Measurements from ENCODE around the gene DPYD.

DPYD gene

DNA sequence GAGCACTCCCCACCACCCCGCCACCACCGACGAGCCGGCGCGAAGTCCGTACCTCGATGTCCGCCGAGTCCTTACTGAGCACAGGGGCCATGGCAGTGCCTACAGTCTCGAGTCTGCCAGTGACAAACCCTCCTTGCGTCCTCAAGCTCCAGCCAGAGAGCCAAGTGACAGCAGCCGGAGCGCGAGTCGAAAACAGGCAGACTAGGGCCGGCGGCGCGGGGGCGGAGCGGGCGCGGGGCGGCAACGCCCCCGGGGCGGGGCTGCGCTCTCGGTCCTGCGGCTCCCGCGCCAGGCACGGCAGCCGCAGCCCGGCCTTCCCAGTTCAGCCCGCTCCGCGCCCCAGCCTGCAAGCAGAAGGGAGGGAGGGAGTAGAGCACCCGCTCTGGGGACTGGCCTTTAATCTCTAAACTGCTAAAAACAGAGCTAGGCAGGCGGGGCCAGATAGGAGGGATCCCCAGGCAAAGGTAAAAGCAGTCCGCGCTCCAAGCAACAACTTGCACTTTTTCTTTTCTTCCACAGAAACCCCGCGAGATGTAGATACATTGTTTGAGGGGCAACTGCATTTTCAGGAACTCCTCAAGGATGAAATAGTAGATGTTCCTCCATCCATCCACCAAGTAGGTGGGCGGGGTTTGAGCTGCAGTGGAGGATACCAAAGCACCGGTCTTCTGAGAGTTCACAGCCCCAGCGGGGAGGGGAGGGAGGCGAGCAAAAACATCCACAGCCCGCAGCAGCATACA, at the start of gene DPYD:
DPYD (minus strand) TSS at position 203 of the 740 bp plus-strand sequence; CDS start at position 91, 112 bp downstream.
- peak; percentile 23 for DNase-seq (ENCODE audit: low spot score)

DNA sequence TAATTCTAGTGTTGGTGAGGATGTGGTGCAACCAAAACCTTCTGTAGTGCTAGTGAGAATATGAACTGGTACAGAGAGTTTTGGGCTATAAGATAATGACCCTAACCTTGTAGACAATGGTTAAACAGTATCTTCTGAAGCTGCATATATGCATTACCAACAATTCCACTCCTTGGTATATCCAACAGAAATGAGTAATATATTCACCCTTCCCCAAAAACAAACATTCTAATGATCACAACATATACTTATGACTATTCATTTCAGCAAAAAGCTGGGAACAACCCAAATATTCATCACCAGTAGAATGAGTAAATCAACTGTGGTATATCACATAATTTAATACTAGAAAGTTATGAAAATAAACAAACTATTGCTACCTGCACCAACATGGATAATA, 39.6 kb upstream of the DPYD start:
- DNase-seq (ENCODE audit: low spot score): no peak

DNA sequence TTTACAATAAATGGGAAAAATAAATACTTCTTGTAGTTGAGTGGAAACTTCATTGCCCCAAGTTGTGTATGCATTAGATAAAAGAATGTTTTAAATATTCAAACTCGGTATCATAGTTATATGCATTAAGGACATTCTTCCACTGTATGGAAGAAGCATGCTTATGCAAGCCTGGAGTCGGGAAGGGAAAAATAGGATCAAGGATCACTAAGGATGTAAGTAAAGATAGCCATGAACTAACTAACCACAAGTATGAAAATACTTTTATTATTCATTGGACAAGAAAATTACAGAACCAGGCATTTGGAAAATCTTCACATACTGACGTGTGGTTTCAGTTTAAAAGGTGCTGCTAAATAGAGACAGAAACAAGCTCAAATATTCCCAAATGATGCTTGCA, 26.9 kb upstream of the DPYD start:
- no peak for DNase-seq (ENCODE audit: low spot score)

DNA sequence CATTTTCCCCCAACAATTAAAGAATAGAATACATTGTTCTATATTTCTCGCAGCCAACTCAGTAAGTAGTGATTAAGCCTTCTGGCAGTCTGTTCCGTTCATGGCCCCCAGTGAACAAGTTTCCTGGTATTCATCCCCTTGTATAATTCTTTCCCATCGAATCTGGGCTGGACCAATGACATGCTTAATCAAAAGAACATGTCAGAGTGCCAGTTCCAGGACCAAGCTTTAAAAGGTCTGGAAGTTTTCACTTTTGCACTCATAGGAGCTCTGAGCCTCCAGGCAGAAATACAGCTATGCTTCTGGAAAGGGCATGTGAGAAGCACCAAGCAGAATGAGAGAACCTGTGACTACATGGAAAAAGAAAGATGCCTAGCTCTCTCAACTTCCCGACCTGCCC, 22.5 kb upstream of the DPYD start:
- DNase-seq (ENCODE audit: low spot score): no peak

DNA sequence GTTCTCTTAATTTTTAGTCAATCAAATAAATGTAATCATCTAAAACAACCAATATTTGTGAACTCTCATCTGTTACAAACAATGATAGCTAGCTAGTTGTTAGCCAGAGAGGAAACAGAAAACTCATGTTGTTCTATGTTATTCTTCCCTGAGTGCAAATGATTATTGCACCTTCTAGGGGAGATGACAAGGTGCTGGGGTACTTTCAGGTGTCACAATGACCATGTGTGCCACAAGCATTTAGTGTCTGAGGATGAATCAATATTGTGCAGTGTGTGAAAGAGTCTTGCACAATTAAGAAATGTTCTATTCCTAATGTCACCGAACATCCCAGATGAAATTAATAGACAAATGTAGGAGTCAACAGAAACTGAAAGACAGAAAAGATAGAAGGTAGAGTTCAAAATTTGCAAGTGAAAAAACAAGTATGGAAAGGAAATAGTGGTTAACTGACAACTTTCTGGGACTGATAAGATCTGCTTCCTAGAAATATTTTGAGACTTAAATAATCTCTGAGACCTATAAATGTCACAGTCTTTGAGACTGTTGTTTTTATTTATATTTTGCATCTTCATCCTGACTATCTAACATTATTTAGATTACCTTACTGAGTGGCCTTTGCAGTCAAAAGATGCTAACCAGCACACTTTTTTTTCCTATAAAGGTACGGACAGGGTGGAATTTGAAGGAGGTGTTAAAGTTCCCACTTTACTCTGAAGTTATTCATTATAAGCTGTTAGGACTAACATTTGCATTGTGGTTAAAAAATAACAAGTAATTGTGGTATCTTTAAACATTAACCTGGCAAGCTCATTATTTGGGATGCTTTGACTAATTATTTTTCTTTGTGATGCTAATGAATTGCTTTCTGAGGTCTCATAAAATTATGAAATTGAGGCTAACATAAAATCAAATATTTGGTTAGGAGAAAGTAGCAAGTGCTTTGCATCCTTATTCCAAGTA, 21.6 kb upstream of the DPYD start:
- DNase-seq (ENCODE audit: low spot score): no peak

DNA sequence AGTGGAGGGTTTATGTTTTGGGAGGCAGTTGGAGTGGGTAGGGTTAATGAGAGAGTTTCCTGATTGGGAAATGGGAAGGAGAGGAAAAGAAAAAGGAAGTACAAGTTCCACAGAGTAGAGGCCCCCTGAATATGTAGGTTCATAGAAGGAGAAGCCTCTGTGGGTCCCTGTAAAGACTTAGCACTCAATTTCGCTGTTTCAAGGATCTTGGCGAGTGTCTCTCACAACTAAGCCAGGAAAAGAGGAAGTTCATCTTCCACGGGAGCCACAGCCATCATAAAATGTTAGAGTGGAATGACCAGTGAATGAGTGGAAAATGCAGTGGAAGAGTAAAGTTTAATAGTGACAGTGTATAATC, 17.4 kb upstream of the DPYD start:
- DNase-seq (ENCODE audit: low spot score): no peak

DNA sequence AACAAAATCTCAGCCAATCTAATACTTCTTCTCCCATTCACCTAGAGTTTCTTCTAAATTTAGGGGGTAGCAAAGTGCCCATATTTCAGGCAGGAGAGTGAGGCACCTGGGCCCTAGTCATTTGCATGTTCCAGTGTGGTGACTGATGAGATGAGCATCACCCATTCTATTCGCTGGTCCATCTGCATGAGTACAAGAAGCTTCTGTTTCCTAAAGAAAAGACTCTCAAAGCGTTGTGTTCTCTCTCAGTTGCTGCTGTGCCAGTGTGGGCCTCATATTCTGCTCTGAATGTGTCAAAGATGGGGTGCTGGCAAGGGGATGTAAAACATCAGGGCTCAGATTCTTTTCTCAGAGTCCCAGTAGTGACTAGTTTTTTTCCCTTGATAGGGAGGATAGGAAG, 16.1 kb upstream of the DPYD start:
- no peak for DNase-seq (ENCODE audit: low spot score)

DNA sequence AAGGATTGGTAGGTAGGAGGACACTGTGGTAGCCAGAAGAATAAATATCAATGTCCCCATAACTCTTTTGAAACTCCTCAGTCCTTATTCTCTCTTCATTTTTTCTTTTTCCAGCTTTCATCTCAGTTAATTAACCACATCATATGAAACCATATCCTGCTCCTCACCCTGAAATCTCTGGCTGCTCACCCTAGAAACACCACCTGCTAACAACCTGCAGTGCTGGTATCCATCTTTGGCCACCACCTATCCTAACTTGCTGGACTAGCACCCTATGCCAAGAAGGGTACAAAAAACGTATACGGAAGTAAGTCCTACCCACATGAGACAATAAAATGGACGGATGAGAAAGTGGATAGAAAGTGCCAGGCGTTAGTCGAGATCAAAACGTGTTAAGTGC, 13.7 kb upstream of the DPYD start:
- DNase-seq (ENCODE audit: low spot score): no peak

DNA sequence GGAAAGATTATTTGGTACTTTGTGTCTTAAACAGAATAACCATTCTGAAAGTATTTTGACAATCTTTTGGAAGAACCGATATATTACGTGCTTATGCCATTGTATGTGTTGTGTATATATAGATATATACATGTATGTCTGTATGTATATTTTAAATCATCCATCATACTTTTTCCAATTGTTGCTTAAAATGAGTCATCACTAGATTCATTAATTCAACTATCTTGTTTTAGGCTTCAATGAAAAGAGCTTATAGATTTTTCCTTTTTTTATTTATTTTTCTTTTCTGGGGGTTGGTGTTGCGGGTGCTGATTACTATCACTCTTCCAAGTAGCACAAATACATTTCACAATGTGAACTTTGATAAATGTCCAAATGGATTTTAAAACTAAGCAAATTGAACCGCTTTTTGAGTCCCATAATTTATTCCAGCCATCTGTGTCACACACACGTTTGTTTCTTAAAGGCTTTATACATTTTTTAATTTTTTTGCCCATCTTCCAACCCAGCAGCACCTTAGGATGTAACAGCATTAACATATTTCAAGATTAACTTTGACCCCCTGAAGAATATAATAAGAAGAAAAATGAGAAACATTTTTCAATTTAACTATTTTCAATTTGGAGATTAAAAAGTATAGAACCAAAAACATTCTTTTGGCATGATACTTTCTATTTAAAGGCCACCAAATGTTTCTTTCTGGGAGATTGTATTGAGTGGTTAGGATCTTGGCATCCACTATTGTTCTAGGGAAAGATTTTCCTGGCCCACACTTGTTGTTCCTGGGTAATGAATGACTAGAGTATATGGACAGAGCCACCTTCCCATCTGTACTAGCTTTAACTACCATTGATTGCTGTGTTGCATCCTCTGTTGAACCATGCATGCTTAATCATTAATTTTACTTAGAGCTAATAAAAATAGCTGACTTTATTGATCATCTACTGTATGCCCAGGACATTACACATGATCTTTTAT, 9.3 kb upstream of the DPYD start:
- DNase-seq (ENCODE audit: low spot score): no peak

DNA sequence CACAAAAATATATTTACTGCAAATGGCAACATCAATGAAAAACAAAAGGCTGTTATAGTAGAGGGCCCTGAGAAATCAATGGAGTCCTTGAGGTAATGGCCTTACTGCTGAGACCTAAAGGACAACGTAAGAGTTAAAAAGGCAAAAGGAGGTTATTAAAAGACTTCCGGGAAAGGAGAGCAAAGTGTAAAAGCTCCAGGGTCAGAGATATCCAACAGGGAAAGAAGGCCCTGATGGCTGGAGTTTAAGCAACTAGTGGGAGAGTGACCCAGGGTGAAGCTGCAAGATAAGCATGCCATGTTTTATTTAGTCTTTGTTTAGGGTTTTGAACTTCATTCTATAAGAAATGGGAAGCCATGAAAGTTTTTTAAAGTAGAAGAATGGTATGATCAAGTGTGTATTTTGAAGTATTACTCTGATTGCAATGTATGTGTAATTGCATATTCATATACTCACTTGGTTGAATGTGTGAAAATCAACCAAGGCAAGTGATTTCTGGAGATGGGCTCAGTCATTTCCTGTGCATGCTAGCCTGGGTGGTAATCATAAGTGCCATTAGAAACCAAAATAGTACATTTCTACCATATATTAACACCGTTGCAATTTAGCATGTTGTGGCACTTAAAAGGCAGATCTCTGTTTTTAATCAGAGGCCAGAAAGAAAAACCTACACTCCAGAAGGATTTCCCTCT, 5.3 kb upstream of the DPYD start:
- no peak for DNase-seq (ENCODE audit: low spot score)

DNA sequence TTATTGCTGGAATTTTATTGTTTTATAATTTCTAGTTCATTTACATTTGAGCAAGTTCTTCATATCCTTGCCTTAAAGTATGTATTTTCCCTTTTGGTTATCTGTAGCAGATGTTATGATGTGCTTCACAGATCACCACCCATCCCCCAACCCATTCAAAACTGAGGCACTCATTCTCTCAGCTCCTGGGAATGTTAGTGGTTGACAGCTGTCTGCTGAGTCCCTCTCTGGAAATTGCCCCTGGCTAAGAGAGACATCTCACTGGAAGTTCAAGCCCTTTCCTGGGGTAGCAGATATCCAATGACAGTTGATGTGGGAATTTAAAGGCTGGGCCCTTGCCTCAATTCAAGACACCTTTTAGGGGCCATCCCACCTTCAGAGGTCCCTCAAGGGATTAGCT, 4.3 kb upstream of the DPYD start:
- DNase-seq (ENCODE audit: low spot score): no peak

DNA sequence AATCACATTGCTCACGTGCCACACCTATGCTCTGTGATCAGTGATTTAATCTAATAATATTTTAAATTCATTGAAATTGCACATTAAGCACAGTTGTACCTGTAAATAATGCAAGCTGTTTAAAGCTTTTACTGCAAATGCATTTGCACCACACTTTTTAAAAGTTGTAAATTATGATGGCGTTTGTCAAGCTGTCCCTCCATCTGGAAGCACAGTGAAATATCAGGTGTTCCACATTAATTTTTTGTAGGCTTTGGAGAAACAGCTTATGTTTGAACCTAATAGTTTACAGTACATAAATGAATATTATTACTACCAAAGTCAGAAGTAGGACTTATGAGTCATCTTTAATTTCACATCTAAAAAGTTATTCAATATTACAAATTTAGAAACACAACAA, 3.0 kb upstream of the DPYD start:
- no peak for DNase-seq (ENCODE audit: low spot score)

DNA sequence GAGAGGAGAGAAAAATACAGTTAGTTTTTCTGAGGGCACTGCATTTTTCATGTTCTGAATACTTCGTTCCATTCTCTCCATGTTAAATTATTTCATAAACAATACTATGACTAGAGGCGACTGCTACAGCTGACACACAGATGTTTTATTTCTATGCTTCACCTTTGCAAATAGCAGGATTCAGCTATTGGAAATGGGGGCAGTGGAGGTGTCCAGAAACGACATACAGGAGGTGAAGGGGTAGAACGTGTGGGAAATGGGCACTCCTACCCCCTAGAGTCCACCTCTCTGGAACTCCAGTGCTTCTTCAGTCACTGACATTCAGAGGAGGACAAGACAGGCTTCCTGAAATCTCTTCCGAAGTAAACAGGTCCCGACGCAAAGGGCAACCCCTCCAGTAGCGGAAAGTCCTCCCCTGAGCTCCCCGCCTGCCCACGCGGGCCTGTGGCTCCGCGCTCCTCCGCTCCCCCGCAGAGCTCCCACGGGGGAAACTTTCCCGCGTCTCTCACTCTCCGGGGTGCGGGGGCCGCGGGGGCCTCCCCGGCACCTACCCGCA, 480 bp downstream of the DPYD start:
- DNase-seq (ENCODE audit: low spot score): no peak

DNA sequence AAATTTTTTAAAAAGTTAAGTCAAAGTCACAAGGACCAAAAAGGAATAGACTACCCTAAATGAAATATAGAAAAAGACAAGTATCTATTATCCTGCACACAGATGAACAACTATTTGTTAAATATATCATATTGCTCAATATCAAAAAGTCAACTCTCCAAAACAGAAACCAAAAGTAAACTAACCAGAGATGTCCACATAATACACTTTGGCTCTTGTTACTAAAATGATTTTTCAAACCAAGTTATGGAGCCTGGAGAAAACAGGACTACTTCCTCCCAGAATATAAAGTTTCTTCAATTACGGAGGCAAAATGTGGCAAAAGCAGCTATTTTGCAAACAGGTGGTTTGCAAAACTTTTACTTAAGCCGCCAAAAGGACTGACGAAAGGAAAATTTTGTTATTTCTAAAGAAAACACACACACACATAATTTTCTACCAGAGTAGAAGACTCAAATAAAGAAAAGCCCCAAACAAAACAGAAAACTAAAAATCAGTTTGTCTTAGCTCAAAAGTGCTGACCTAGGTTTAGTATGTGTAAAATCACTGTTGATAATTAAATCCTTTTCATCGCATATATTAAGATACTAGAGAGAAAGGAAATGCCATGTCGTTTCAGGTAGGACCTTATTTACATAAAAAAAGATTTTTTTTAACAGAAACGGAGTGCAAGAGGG, 1.1 kb downstream of the DPYD start:
- no peak for DNase-seq (ENCODE audit: low spot score)

DNA sequence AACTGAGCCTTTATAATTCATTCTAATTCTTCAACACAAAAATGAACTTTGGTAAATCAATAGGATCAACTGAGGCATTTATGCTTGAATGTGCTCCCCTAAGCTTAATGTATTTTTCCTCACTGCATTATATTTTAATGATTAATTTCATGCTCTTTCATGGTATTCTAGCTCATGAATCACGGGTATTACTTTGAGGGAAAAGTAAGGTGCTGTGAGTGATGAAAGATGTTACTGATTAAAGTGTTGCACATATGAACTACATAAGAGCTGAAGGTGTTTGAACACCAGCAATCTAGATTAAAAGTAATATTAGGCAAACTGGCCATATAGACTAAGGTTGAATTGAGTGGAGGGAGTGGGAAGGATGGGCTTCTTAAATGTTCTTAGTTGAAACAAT, 1.9 kb downstream of the DPYD start:
- no peak for DNase-seq (ENCODE audit: low spot score)

DNA sequence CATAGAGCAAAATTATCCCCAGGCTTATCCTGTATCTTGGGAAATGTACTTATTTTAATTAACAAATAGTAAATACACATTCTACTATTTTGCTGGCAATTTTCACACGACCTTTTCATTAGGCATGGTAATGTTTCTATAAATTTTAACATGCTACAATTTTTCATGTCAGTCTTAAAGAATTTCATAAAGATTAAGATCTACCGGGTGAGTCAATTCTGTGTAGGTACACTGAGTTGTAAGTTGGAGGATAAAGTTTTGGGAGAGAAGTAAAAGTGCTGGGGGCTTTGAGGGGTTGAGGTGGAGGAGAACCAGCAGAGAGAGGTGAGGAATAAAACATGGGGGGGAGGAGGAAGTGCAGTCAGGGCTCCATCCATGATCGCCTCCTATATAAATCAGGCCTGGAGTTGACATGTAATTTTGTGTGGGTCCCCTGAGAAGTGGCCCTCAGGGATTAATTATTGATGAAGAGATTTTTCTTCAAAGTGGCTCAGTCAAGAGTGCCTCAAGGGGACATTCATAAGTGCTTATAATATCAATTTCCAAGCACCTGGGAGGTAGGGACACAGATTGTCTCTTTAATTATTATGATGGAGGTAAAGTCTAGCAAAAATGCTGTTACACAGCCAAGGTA, 7.2 kb downstream of the DPYD start:
- no peak for DNase-seq (ENCODE audit: low spot score)

DNA sequence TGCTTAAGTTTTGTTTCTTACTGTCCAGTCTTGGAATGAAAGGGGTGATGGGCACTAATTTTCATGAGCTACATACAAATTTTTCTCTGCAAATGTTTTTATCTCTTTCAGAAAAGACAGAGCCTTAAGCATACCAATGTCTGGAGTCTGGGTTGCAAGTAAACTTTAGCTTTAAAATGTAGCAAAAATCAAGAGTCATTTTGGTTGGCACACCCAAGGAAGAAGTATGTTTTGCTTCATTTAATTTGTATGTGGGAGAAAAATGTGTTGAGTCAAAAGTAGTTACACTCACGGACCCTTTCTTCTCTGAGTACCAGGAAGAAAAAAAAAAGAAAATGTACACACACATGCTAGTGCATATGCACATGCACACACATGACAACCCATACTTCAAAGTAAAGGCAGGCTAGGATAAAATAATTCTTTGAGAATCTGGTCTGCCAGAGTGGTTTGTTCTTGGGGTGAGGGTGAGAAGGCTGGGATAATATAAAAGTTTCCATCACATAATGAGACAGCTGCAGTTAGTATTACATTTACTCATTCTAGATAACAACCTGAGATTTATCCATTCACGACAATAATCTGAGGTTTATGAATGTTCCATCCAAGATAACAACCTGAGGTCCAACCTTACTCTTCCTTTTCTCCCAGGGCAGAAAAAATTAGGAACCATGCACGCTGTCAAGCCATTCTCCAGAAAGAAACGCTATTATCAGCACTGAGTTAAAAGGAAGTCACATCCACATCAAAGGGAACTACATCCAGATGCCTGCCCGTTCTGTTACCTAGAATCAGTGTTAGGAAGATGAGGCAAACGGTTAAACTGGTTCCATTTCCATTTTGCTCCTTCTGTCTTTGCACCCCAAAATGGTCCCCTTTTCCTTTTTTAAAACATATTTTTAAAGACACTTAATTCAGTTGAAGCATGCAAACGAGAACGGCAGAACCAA, 9.3 kb downstream of the DPYD start:
- DNase-seq (ENCODE audit: low spot score): no peak

DNA sequence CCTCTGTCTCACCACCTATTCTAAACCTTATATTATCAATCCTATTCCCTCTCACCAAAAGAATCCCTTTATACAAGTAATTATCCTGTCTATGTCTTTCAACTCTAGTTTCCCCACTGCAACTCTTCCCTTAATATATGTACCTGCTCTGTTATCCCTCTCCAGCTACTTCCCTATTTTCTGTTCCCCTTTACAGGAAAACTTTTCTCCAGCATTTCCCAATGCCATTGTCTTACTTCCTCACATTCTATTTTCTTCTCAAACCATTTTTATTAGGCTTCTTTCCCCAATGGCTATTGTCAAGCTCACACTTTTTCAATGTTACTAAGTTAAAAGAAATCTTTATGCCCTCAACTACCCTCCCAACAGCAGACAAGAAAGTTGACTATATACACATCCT, 11.6 kb downstream of the DPYD start:
- DNase-seq (ENCODE audit: low spot score): no peak

DNA sequence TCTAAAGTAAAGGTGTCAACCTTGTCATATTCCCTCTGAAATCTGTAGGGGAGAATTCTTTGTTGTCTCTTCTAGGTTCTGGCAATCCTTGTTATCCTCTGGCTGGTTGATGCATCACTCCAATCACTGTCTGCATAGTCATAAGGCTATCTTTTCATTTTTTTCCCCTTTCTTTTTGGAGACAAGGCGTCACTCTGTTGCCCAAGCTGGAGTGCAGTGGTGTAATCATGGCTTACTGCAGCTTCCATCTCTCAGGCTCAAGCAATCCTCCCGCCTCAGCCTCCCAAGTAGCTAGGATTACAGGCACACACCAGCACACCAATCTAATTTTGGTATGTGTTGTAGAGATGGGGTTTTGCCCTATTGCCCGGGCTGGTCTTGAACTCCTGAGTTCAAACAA, 12.9 kb downstream of the DPYD start:
- no peak for DNase-seq (ENCODE audit: low spot score)
